GM23248 (cell line): ENCODE measurements around the gene DENND2C. TPM values are rescaled to one million over a fixed set of nuclear protein-coding genes. Genes with fewer than 3 reads are reported as not detected.

Experiments used
- DNase-seq: peaks from one replicate; pipeline ENCODE4 v3.0.0-alpha.2; 2015
- H2AFZ ChIP-seq: fragments of 200-600 bp; sonication (generic); 2 replicates; pipeline ENCODE4 v1.6.1; 2016; ENCODE audit warnings: antibody characterized with exemption
- H3F3A ChIP-seq: fragments of 200-600 bp; sonication (generic); 2 replicates; pipeline ENCODE4 v1.6.1; 2016; ENCODE audit warnings: mild to moderate bottlenecking, antibody characterized with exemption, mixed run types; ENCODE audit not compliant: insufficient read depth
- H3K27ac ChIP-seq: fragments of 200-600 bp; sonication (generic); 2 replicates; pipeline ENCODE4 v1.5.1; 2016; ENCODE audit warnings: mild to moderate bottlenecking
- H3K27me3 ChIP-seq: fragments of 200-600 bp; sonication (generic); replicated peaks from 2 replicates; pipeline ENCODE4 v1.6.1; 2016; ENCODE audit warnings: mild to moderate bottlenecking; ENCODE audit not compliant: insufficient read depth
- H3K36me3 ChIP-seq: fragments of 200-600 bp; sonication (generic); 2 replicates; pipeline ENCODE4 v1.6.1; 2016; ENCODE audit warnings: low read depth, mild to moderate bottlenecking
- H3K4me1 ChIP-seq: fragments of 200-600 bp; sonication (generic); 2 replicates; pipeline ENCODE4 v1.6.1; 2016; ENCODE audit warnings: mild to moderate bottlenecking; ENCODE audit not compliant: insufficient read depth
- H3K4me2 ChIP-seq: fragments of 200-600 bp; sonication (generic); one replicate; pipeline ENCODE4 v1.6.1; 2016; ENCODE audit warnings: mild to moderate bottlenecking; ENCODE audit not compliant: unreplicated experiment
- H3K4me3 ChIP-seq: fragments of 200-600 bp; sonication (generic); 2 replicates; pipeline ENCODE4 v1.5.1; 2016; ENCODE audit warnings: mild to moderate bottlenecking
- H3K79me2 ChIP-seq: fragments of 200-600 bp; sonication (generic); 2 replicates; pipeline ENCODE4 v1.6.1; 2016; ENCODE audit warnings: mild to moderate bottlenecking; ENCODE audit not compliant: insufficient read depth
- H3K9ac ChIP-seq: fragments of 200-600 bp; sonication (generic); 2 replicates; pipeline ENCODE4 v1.6.1; 2016; ENCODE audit warnings: mild to moderate bottlenecking
- H3K9me2 ChIP-seq: fragments of 200-600 bp; sonication (generic); 2 replicates; pipeline ENCODE4 v1.6.1; 2016; ENCODE audit warnings: mixed run types, mild to moderate bottlenecking, moderate library complexity; ENCODE audit not compliant: insufficient read depth
- H3K9me3 ChIP-seq: fragments of 200-600 bp; sonication (generic); one replicate; pipeline ENCODE4 v1.6.1; 2017; ENCODE audit warnings: low read depth
- H4K20me1 ChIP-seq: fragments of 200-600 bp; sonication (generic); 2 replicates; pipeline ENCODE4 v1.6.0; 2016; ENCODE audit not compliant: insufficient read depth
- EZH2 ChIP-seq: fragments of 200-600 bp; sonication (generic); IDR thresholded peaks from 2 replicates; pipeline ENCODE4 v1.6.1; 2018; ENCODE audit warnings: antibody characterized with exemption, mild to moderate bottlenecking; ENCODE audit not compliant: insufficient read depth, poor library complexity, severe bottlenecking
- EZH2phosphoT487 ChIP-seq: fragments of 200-600 bp; sonication (generic); IDR thresholded peaks from 2 replicates; pipeline ENCODE4 v1.6.1; 2018; ENCODE audit warnings: antibody characterized with exemption, moderate library complexity, mild to moderate bottlenecking, low read depth; ENCODE audit not compliant: insufficient read depth
- WGBS, 2 experiments: methylation state at CpG; one replicate each; pipeline ENCODE4 v1.1.6; 2015 to 2017; ENCODE audit warnings: low lambda C conversion rate in 2 of 2, low coverage in 1 of 2; ENCODE audit errors: missing lambda C conversion rate in 2 of 2; 5-methylcytosine and 5-hydroxymethylcytosine counted together
- in situ Hi-C: fragments of 300-500 bp; cut with MboI; formaldehyde crosslinking; loops from 2 replicates; pipeline ENCODE4 v1.15.0; 2020
- polyA plus RNA-seq: library from polyadenylated mRNA; unstranded; fragments of >200 nt; fragmentation: Nextera tagmentation; extraction: Ambion mirVana; gene quantifications from 2 replicates; pipeline ENCODE4 v1.2.1, GENCODE V29; 2016
- total RNA-seq: library from RNA; depleted of rRNA; stranded (reverse); fragments of >200 nt; shearing (Covaris generic); gene quantifications from 2 replicates; pipeline ENCODE4 v1.2.3, GENCODE V29; 2014

DENND2C gene
- total and polyA plus RNA-seq, 2 experiments from 2014 or later = 2.8 to 5.9 TPM

- Histone ChIP-seq H3K9me2 (no peaks in the 10 kb centered on the region), H3K4me1 (no peaks in the 10 kb centered on the region), H3K9me3 (no peaks in the 10 kb centered on the region), H3K9ac (no peak overlapping the region), H3K4me2 (no peak overlapping the region), H4K20me1 (no peaks in the 10 kb centered on the region), H3F3A (no peaks in the 10 kb centered on the region), H2AFZ (no peak overlapping the region), H3K27ac (no peak overlapping the region), H3K36me3 (no peaks in the 10 kb centered on the region), H3K27me3 (no peaks in the 10 kb centered on the region), H3K4me3 (no peak overlapping the region), H3K79me2 (no peaks in the 10 kb centered on the region; the same call in 1 of the 2 replicates)
- 76 to 84% methylated on average over 2 of the region's 2 CpGs for WGBS, 2 experiments
- in situ Hi-C loops = no loop called here
- TF ChIP-seq EZH2phosphoT487 (no peak), EZH2 (no peak)
- no peak for DNase-seq
Observed at GRCh38 chr1:114641377-114641776, 28.5 kb downstream of the DENND2C start.

GRCh38 chr1:114638910-114639309 is 30.9 kb downstream of the DENND2C start:
- Histone ChIP-seq H3K79me2 (no peaks in the 10 kb centered on the region; the same call in 1 of the 2 replicates), H3F3A (no peaks in the 10 kb centered on the region), H4K20me1 (no peaks in the 10 kb centered on the region), H3K4me2 (no peak overlapping the region), H3K27ac (no peak overlapping the region), H2AFZ (no peak overlapping the region), H3K4me1 (no peaks in the 10 kb centered on the region), H3K9ac (no peak overlapping the region), H3K27me3 (no peaks in the 10 kb centered on the region), H3K4me3 (no peak overlapping the region), H3K9me3 (no peaks in the 10 kb centered on the region), H3K9me2 (no peaks in the 10 kb centered on the region), H3K36me3 (no peaks in the 10 kb centered on the region)
- TF ChIP-seq EZH2phosphoT487 (no peak), EZH2 (no peak)
- 64 to 65% methylated on average over 3 of the region's 3 CpGs for WGBS, 2 experiments
- in situ Hi-C loops = no loop called here
- DNase-seq = no peak

GRCh38 chr1:114632427-114632826 is 37.4 kb downstream of the DENND2C start:
- DNase-seq = no peak
- H3K4me2 ChIP-seq = no peak overlapping the region

DNA sequence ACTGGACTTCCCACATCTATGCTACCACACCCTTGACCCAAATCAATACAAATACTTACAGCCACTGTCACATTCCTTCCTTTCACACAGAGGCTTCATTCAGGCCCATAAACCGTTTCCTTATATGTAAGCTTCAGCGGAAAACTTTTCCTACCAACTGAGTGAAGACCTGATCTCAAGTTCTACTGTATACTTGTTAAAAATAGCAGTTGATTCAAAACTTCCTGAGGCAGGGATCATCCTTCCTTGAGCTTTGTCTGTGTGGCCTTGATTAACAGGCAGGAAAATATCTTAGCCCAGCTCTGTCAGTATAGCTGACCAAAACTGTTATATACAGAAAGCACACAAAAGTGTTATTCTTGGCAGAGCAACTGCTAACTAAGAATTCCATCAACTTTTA is 42.7 kb downstream of the DENND2C start:
- Histone ChIP-seq H2AFZ (no peak overlapping the region), H3K79me2 (no peaks in the 10 kb centered on the region), H4K20me1 (no peaks in the 10 kb centered on the region), H3K9me2 (no peaks in the 10 kb centered on the region), H3K27ac (no peak overlapping the region), H3K36me3 (0 out of 2 replicates have a peak, but pooled peaks cover 4% of the 10 kb centered on the region), H3K4me1 (no peaks in the 10 kb centered on the region), H3K27me3 (no peaks in the 10 kb centered on the region), H3K9me3 (no peaks in the 10 kb centered on the region), H3K4me3 (no peak overlapping the region), H3K4me2 (no peak overlapping the region), H3K9ac (no peak overlapping the region), H3F3A (no peaks in the 10 kb centered on the region)
- in situ Hi-C loops = no loop called here
- no peak for DNase-seq
- no peak for TF ChIP-seq EZH2
- TF ChIP-seq EZH2phosphoT487 = no peak
- 32 to 33% methylated on average over 2 of the region's 2 CpGs for WGBS, 2 experiments

More at GRCh38 chr1:114632427-114632826, 37.4 kb downstream of the DENND2C start:
- no peaks in the 10 kb centered on the region for H3K36me3 ChIP-seq
- H3K27me3 ChIP-seq = no peaks in the 10 kb centered on the region
- no peaks in the 10 kb centered on the region for H3K9me3 ChIP-seq
- no peaks in the 10 kb centered on the region for H3K4me1 ChIP-seq
- no peak overlapping the region for H2AFZ ChIP-seq
- TF ChIP-seq EZH2 = no peak
- TF ChIP-seq EZH2phosphoT487 = no peak
- in situ Hi-C loops = no loop called here
- no peaks in the 10 kb centered on the region for H3F3A ChIP-seq
- H3K9ac ChIP-seq = no peak overlapping the region
- H3K9me2 ChIP-seq = no peaks in the 10 kb centered on the region
- H3K79me2 ChIP-seq = no peaks in the 10 kb centered on the region; the same call in 1 of the 2 replicates
- no peaks in the 10 kb centered on the region for H4K20me1 ChIP-seq
- H3K4me3 ChIP-seq = no peak overlapping the region
- no peak overlapping the region for H3K27ac ChIP-seq

DNA sequence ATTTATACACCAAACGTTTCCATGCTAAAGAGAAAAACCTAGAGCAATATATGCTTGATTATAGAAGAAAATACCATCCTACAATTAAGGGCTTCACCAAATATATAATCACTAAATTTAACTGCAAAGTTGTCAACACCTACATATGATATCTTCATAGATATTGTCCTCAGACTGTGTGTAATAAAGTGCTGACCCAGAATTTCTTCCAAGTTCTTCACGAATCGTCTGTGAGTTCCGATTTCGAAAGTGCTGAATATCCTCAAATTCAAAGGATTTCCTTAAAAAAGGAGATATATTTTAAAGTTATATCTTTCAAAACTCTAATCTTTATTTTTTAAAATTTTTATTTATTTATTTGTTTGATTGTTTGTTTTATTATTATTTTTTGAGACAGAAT is 46.5 kb downstream of the DENND2C start:
- Histone ChIP-seq H3F3A (no peaks in the 10 kb centered on the region), H3K9me3 (no peaks in the 10 kb centered on the region), H4K20me1 (no peaks in the 10 kb centered on the region), H3K4me3 (no peak overlapping the region), H3K4me1 (no peaks in the 10 kb centered on the region), H3K36me3 (0 out of 2 replicates have a peak, but pooled peaks cover 4% of the 10 kb centered on the region), H3K79me2 (no peaks in the 10 kb centered on the region), H3K9ac (no peak overlapping the region), H3K9me2 (no peaks in the 10 kb centered on the region), H3K27ac (no peak overlapping the region), H3K4me2 (no peak overlapping the region), H3K27me3 (no peaks in the 10 kb centered on the region), H2AFZ (no peak overlapping the region)
- 88 to 92% methylated on average over 5 of the region's 5 CpGs for WGBS, 2 experiments
- no peak for DNase-seq
- in situ Hi-C loops = no loop called here
- TF ChIP-seq EZH2phosphoT487 (no peak), EZH2 (no peak)
